ENCODE results near the gene EXOC4.

EXOC4 gene

GRCh38 chr7:133489906-133490305 lies 237.0 kb downstream of the EXOC4 start:
- H3K36me3 ChIP-seq (ENCODE audit: control insufficient read depth, insufficient read depth, low read length), result no peaks in the 10 kb centered on the region
- 92 to 98% methylated on average over 3 of the region's 3 CpGs for WGBS, 2 experiments
- no peak overlapping the region for H3K27ac ChIP-seq (ENCODE audit: insufficient read depth, low read depth, low read length, poor library complexity, severe bottlenecking)
- no peak overlapping the region for H3K4me3 ChIP-seq (ENCODE audit: insufficient read depth, low read depth, low read length)
- no peaks in the 10 kb centered on the region for H3K27me3 ChIP-seq (ENCODE audit: control insufficient read depth, insufficient read depth, low read length, poor library complexity, severe bottlenecking)
- H3K4me1 ChIP-seq (ENCODE audit: control insufficient read depth, insufficient read depth, low read length), result no peaks in the 10 kb centered on the region
- H3K9me3 ChIP-seq (ENCODE audit: control insufficient read depth, low read length), result no peaks in the 10 kb centered on the region

- no peaks in the 10 kb centered on the region for H3K9me3 ChIP-seq (ENCODE audit: control insufficient read depth, low read length)
- 98 to 99% methylated on average over 2 of the region's 2 CpGs for WGBS, 2 experiments
Measured at GRCh38 chr7:133491201-133491691, 238.4 kb downstream of the EXOC4 start.

GRCh38 chr7:133491846-133492652 lies 239.2 kb downstream of the EXOC4 start:
- Histone ChIP-seq H3K4me1 (ENCODE audit: control insufficient read depth, insufficient read depth, low read length) (no peaks in the 10 kb centered on the region), H3K36me3 (ENCODE audit: control insufficient read depth, insufficient read depth, low read length) (no peaks in the 10 kb centered on the region), H3K27ac (ENCODE audit: insufficient read depth, low read depth, low read length, poor library complexity, severe bottlenecking) (no peak overlapping the region), H3K4me3 (ENCODE audit: insufficient read depth, low read depth, low read length) (no peak overlapping the region), H3K9me3 (ENCODE audit: control insufficient read depth, low read length) (no peaks in the 10 kb centered on the region), H3K27me3 (ENCODE audit: control insufficient read depth, insufficient read depth, low read length, poor library complexity, severe bottlenecking) (no peaks in the 10 kb centered on the region)
- WGBS, 2 experiments, result 96 to 97% methylated on average over 5 to 6 of the region's 6 CpGs

More at GRCh38 chr7:133491201-133491691, 238.4 kb downstream of the EXOC4 start:
- no peaks in the 10 kb centered on the region for H3K36me3 ChIP-seq (ENCODE audit: control insufficient read depth, insufficient read depth, low read length)
- no peaks in the 10 kb centered on the region for H3K27me3 ChIP-seq (ENCODE audit: control insufficient read depth, insufficient read depth, low read length, poor library complexity, severe bottlenecking)
- H3K4me1 ChIP-seq (ENCODE audit: control insufficient read depth, insufficient read depth, low read length), result no peaks in the 10 kb centered on the region
- no peak overlapping the region for H3K4me3 ChIP-seq (ENCODE audit: insufficient read depth, low read depth, low read length)
- no peak overlapping the region for H3K27ac ChIP-seq (ENCODE audit: insufficient read depth, low read depth, low read length, poor library complexity, severe bottlenecking)

- no peaks in the 10 kb centered on the region for H3K36me3 ChIP-seq (ENCODE audit: control insufficient read depth, insufficient read depth, low read length)
- H3K27ac ChIP-seq (ENCODE audit: insufficient read depth, low read depth, low read length, poor library complexity, severe bottlenecking), result no peak overlapping the region
- no peaks in the 10 kb centered on the region for H3K4me1 ChIP-seq (ENCODE audit: control insufficient read depth, insufficient read depth, low read length)
- no peak overlapping the region for H3K4me3 ChIP-seq (ENCODE audit: insufficient read depth, low read depth, low read length)
- H3K27me3 ChIP-seq (ENCODE audit: control insufficient read depth, insufficient read depth, low read length, poor library complexity, severe bottlenecking), result no peaks in the 10 kb centered on the region
- 67 to 100% methylated on average over 1 of the region's 1 CpG for WGBS, 2 experiments
- no peaks in the 10 kb centered on the region for H3K9me3 ChIP-seq (ENCODE audit: control insufficient read depth, low read length)
Measured at GRCh38 chr7:133497061-133497460, 244.2 kb downstream of the EXOC4 start.

- Histone ChIP-seq H3K4me3 (ENCODE audit: insufficient read depth, low read depth, low read length) (no peak overlapping the region), H3K27me3 (ENCODE audit: control insufficient read depth, insufficient read depth, low read length, poor library complexity, severe bottlenecking) (no peaks in the 10 kb centered on the region), H3K36me3 (ENCODE audit: control insufficient read depth, insufficient read depth, low read length) (no peaks in the 10 kb centered on the region), H3K4me1 (ENCODE audit: control insufficient read depth, insufficient read depth, low read length) (no peaks in the 10 kb centered on the region), H3K27ac (ENCODE audit: insufficient read depth, low read depth, low read length, poor library complexity, severe bottlenecking) (no peak overlapping the region), H3K9me3 (ENCODE audit: control insufficient read depth, low read length) (no peaks in the 10 kb centered on the region)
- WGBS, 2 experiments, result 93 to 95% methylated on average over 5 of the region's 5 CpGs
Measured at GRCh38 chr7:133501771-133502170, 248.9 kb downstream of the EXOC4 start.

GRCh38 chr7:133502498-133502897 lies 249.6 kb downstream of the EXOC4 start:
- no peak overlapping the region for H3K4me3 ChIP-seq (ENCODE audit: insufficient read depth, low read depth, low read length)
- no peaks in the 10 kb centered on the region for H3K9me3 ChIP-seq (ENCODE audit: control insufficient read depth, low read length)
- H3K4me1 ChIP-seq (ENCODE audit: control insufficient read depth, insufficient read depth, low read length), result no peaks in the 10 kb centered on the region
- 95 to 100% methylated on average over 1 of the region's 1 CpG for WGBS, 2 experiments
- H3K36me3 ChIP-seq (ENCODE audit: control insufficient read depth, insufficient read depth, low read length), result no peaks in the 10 kb centered on the region
- no peaks in the 10 kb centered on the region for H3K27me3 ChIP-seq (ENCODE audit: control insufficient read depth, insufficient read depth, low read length, poor library complexity, severe bottlenecking)
- H3K27ac ChIP-seq (ENCODE audit: insufficient read depth, low read depth, low read length, poor library complexity, severe bottlenecking), result no peak overlapping the region

- Histone ChIP-seq H3K27me3 (ENCODE audit: control insufficient read depth, insufficient read depth, low read length, poor library complexity, severe bottlenecking) (no peaks in the 10 kb centered on the region), H3K27ac (ENCODE audit: insufficient read depth, low read depth, low read length, poor library complexity, severe bottlenecking) (no peak overlapping the region), H3K4me3 (ENCODE audit: insufficient read depth, low read depth, low read length) (no peak overlapping the region), H3K36me3 (ENCODE audit: control insufficient read depth, insufficient read depth, low read length) (no peaks in the 10 kb centered on the region), H3K9me3 (ENCODE audit: control insufficient read depth, low read length) (no peaks in the 10 kb centered on the region), H3K4me1 (ENCODE audit: control insufficient read depth, insufficient read depth, low read length) (no peaks in the 10 kb centered on the region)
- 81 to 87% methylated on average over 1 of the region's 1 CpG for WGBS, 2 experiments
Measured at GRCh38 chr7:133502972-133503371, 250.1 kb downstream of the EXOC4 start.

- Histone ChIP-seq H3K27ac (ENCODE audit: insufficient read depth, low read depth, low read length, poor library complexity, severe bottlenecking) (no peak overlapping the region), H3K36me3 (ENCODE audit: control insufficient read depth, insufficient read depth, low read length) (no peaks in the 10 kb centered on the region), H3K4me1 (ENCODE audit: control insufficient read depth, insufficient read depth, low read length) (no peaks in the 10 kb centered on the region), H3K27me3 (ENCODE audit: control insufficient read depth, insufficient read depth, low read length, poor library complexity, severe bottlenecking) (no peaks in the 10 kb centered on the region), H3K9me3 (ENCODE audit: control insufficient read depth, low read length) (no peaks in the 10 kb centered on the region), H3K4me3 (ENCODE audit: insufficient read depth, low read depth, low read length) (no peak overlapping the region)
- WGBS, 2 experiments, result 89 to 92% methylated on average over 3 of the region's 3 CpGs
Measured at GRCh38 chr7:133504825-133505224, 251.9 kb downstream of the EXOC4 start.

- Histone ChIP-seq H3K36me3 (ENCODE audit: control insufficient read depth, insufficient read depth, low read length) (no peaks in the 10 kb centered on the region), H3K4me1 (ENCODE audit: control insufficient read depth, insufficient read depth, low read length) (no peaks in the 10 kb centered on the region), H3K4me3 (ENCODE audit: insufficient read depth, low read depth, low read length) (no peak overlapping the region), H3K27me3 (ENCODE audit: control insufficient read depth, insufficient read depth, low read length, poor library complexity, severe bottlenecking) (no peaks in the 10 kb centered on the region), H3K27ac (ENCODE audit: insufficient read depth, low read depth, low read length, poor library complexity, severe bottlenecking) (no peak overlapping the region), H3K9me3 (ENCODE audit: control insufficient read depth, low read length) (no peaks in the 10 kb centered on the region)
- 99 to 100% methylated on average over 3 to 4 of the region's 5 CpGs for WGBS, 2 experiments
Measured at GRCh38 chr7:133509822-133510221, 256.9 kb downstream of the EXOC4 start.

GRCh38 chr7:133510326-133511055 lies 257.6 kb downstream of the EXOC4 start:
- H3K36me3 ChIP-seq (ENCODE audit: control insufficient read depth, insufficient read depth, low read length), result no peaks in the 10 kb centered on the region
- H3K4me3 ChIP-seq (ENCODE audit: insufficient read depth, low read depth, low read length), result no peak overlapping the region
- H3K9me3 ChIP-seq (ENCODE audit: control insufficient read depth, low read length), result no peaks in the 10 kb centered on the region
- no peaks in the 10 kb centered on the region for H3K27me3 ChIP-seq (ENCODE audit: control insufficient read depth, insufficient read depth, low read length, poor library complexity, severe bottlenecking)
- no peak overlapping the region for H3K27ac ChIP-seq (ENCODE audit: insufficient read depth, low read depth, low read length, poor library complexity, severe bottlenecking)
- H3K4me1 ChIP-seq (ENCODE audit: control insufficient read depth, insufficient read depth, low read length), result no peaks in the 10 kb centered on the region
- WGBS, 2 experiments, result 92% methylated on average over 1 of the region's 4 CpGs; no CpG with 5 or more reads in 1 of the 2 experiments
